ENCODE results near the gene TMEM132D.

The TMEM132D gene

DNA sequence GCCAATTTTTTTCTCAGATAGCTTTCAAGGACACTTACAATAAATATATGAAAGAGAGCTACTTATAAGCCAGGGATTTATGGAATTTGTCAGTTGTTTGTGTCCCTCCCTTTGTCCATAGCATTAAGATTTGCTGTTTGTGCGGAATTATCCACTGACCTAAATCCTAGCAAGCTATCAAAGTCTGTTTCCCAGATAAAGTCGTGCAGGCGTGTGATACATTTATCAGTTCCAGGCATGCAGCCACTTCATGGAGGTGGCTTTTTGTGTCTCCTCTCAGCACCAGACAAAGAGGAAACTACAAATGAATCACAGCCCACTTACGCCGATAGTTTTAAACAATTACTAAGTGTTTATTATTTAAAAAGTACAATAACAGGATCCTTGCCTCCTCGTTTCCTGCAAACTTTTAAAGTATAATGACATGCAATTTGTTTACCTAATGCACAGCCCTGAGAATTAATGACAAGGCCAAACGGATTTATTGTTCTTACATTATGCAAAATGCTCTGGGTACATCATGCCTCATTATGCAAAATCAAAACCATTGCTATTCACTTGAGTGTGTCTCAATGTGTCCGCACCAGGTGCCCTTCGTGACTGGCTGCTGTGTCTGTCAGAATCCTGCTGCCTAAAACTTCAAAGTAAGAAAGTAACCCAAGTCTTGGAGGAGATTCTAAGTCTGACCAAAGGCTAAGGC lies 627.3 kb downstream of the TMEM132D start:
- FAIRE-seq (no peak), DNase-seq (ENCODE audit: low spot score) (no peak)

DNA sequence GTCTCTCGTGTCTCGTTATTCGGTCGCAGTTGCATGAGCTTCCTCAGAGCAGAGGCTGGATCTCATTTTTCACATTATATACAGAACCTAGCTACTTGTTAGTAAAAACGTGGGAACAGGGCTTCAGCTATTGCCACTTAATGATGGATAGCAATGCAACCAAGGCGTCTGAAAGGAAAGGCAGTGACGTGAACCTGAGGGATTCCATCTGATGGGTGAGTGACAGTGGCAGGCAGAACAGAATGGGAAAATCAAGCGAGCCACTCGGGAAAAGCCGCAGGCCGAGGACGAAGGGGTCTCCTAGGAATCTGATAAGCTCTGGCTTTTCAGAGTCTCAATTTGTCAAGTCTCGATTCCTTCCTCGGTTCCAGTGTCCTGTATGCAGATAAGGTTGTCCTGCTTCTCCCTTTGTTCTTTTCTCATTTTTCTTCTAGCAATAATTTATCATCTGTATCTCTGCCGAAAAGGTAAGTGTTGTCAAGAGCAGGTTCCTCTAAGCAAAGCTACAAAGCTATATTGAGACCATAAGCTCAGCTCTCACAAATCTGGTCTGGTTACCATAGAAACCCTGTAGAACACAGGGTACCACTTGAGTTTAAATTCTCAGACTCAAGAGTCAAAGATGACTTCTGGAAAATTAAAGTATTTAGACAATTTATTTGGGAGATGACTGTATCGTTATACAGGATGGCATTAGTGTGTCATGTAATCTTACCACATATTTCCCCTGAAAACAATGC lies 633.9 kb downstream of the TMEM132D start:
- FAIRE-seq (no peak), DNase-seq (ENCODE audit: low spot score) (no peak)

DNA sequence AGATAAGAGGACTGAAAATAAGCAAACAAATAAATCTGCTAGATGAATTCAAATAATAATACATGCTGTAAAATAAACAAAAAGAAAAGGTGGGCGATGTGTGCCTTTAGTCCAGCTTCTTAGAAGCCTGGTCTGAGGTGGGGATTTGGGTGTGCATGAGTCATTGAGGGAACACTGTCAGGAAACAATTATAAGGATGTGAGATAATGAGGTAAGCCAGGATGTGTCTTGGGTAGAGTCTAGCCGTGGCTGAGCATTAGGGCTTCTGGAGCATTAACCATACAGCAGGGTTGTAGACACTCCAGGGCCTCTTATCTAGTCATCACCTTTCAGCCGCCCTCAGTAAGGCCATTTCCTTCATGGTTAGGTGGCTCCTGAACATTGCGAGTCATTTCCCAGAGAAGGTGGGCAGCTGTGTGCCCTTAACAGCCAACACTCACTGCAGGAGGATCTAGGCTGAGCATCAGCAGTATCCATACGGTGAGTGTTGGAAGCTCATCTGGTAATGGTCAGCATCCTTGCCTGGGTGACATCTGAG lies 645.0 kb downstream of the TMEM132D start:
- DNase-seq (ENCODE audit: low spot score) (peak; percentile 20), FAIRE-seq (peak; percentile 71)

DNA sequence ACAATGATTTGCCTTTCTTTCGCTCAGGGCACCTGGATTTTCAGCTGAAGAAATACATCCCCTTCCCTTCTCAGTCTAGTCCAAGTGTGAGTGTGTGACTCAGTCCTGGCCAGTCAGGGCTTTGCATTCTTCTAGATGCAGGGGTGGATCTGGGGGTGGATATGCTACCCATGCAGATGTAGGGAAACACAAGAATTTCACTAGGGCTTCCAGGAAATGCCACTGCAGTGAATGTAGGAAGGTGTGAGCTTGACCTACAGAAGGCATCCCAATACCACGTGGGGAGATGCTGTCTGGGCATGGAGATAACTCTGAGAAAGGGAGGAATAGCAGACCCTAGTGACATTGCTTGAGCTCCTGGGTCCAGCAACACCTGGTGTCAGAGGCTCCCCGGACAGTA lies 646.3 kb downstream of the TMEM132D start:
- FAIRE-seq (no peak), DNase-seq (ENCODE audit: low spot score) (peak; percentile 64)

DNA sequence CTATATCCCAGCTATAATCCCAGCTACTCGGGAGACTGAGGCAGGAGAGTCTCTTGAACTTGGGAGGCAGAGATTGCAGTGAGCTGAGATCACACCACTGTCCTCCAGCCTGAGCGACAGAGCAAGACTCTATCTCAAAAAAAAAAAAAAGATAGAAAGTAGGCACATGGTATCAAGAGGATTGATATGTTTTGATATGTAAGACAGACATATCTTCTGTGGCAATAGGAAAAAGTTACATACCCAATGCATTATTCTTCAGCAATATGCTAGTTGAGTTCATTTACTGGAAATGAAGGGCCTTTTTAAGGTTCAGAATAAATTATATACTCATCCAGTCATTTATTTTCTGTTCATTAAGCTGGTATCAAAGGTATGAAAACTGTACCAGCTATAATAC lies 657.2 kb downstream of the TMEM132D start:
- DNase-seq (ENCODE audit: low spot score) = no peak
- no peak for FAIRE-seq

DNA sequence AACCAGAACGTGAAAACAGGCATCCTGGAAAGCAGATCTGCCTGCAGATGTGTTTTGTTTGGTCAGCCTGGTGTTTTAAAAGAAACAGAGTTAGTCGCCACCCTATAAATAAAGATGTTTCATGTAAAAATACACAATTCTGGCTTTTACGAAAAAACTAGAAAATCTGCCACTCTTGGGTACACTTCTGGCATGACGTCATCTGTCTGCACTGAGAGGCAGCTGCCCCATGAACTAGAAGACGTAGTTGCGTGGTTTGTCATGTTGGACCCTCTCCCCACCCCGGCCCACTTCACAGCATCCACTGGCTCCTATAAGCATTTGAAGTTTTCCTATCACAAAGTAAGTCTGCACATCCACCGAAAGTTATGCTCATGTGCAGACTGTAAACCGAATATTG lies 658.1 kb downstream of the TMEM132D start:
- no peak for FAIRE-seq
- no peak for DNase-seq (ENCODE audit: low spot score)

DNA sequence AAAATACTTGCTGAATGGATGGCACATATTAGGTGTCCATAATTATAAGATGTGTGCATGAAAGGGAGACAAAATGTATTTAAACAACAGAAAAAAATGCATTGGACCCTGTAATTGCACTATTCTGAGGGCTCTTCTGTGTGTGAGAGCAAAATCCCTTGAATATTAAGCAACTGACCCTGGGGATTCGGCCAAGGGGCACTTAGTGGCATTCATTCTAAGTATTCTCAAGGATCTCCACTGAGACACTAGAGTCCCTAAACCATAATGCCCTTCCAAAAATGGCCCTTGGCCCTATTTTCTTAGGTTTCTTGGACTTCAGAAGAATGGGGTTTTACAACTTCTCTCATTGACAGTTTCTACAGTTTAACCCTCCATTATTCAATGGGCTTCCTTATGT lies 662.0 kb downstream of the TMEM132D start:
- FAIRE-seq = no peak
- no peak for DNase-seq (ENCODE audit: low spot score)

DNA sequence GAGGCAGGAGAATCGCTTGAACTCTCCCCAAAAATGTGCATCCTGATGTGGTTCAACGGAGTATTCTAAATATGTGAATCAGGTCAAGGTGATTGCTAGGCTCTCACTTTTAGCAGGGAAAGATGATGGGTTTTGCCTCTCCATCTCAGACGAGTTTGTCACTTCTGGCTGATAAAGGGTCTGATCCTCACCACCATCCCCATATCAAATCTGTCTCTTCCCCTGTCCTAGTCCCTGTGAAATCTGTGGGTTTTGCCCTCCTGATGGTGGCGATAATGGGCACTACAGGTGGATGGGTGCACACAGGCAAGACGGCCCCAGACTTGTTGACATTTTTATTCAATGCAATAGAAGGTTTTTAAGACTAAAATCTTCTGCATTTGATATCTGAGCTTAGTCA lies 665.9 kb downstream of the TMEM132D start:
- FAIRE-seq = no peak
- no peak for DNase-seq (ENCODE audit: low spot score)

DNA sequence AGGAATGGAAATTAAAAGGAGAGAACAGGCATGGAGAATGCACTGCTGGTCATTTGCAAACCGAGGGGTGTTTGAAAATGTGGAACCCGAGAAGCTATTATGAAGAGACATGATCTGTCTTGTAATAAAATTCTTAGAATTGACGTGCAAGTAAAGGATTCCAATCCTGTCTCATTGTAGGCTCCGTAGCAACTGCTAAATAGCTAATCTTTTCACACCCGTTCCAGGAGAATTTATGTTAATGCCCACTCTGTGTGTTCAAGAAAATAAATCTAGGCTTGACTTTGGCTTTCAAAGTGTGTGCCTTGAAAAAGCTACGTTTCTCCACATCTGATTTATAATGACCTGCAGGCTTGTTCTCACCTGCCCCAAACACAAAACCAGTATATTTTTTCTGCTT lies 669.6 kb downstream of the TMEM132D start:
- DNase-seq (ENCODE audit: low spot score) (no peak), FAIRE-seq (no peak)

DNA sequence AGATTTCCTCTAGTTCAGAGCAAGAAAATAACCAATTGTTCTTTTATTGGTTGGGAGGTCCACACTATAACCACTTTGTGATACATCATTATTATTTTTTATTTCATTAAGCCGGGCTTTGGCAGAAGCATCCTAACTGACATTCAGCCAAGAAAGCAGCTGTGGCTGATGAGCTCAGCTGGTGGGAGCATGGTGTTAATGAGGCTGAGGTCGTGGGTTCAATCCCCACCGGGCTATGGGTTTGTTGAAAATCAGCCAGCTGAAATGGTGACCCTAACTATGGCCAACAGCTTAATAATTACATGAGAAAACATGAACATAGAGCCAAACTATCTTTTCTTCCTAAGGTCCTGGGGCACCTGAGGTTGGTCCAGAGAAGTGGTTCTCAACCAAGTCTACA lies 672.3 kb downstream of the TMEM132D start:
- DNase-seq (ENCODE audit: low spot score) = no peak
- FAIRE-seq = no peak

DNA sequence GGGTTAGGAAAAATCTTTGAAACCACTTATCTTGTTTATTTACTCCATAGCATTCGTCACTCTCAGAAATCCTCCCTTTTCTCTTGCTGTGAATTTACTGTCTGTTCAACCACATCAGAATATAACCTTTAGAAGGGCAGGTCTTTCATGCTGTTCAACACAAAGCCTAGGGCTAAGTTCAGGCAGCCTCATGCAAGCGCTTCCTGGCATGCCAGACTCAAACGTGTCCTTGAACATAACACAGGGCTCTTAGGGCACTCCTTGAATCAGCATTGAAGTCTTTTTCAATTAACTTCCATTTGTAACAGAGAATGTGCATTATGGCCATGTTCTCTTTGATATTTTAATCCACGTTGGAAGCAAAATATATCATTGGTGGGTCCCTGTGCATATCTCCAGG lies 672.8 kb downstream of the TMEM132D start:
- FAIRE-seq = no peak

DNA sequence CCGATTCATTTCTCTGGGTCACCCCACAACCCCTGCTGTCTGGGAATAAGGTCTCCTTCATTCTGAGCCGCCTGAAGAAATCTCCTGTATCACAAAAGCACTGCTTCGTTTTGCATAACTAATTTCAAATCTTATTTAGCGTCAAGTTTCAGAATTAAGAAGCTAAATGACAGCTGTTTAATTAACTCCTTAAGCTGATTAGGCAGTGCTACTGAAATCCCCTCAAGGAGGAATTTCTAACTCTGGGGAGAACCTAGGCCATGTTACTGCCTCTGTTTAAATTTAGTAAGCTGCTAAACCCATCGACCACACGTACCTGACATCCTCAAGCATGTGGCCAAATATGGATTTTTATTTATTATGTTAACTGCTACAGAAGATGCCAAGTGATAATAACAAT lies 677.0 kb downstream of the TMEM132D start:
- FAIRE-seq = no peak

More for the DNA sequence above, 672.8 kb downstream of the TMEM132D start:
- no peak for DNase-seq (ENCODE audit: low spot score)

DNA sequence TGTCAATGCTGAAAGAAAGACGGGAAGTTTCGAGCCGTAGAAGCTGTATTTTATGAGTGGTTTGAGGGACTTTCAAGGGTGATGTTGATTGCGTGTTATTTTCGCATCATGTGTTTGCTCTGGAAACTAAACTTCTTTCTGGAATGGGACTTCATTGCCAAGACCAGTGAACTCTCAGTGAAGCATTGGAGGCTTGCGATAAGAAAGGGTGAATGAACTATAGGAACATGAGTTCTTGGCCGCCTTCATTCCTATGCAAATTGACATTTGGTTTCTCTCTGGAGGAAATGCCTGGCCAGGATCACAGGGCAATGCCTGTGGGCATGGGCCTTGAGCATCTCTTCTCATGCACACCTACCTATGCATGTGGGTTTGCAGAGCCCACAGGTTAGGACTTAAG lies 677.8 kb downstream of the TMEM132D start:
- no peak for DNase-seq (ENCODE audit: low spot score)
- FAIRE-seq = no peak

More for the DNA sequence above, 677.0 kb downstream of the TMEM132D start:
- no peak for DNase-seq (ENCODE audit: low spot score)

DNA sequence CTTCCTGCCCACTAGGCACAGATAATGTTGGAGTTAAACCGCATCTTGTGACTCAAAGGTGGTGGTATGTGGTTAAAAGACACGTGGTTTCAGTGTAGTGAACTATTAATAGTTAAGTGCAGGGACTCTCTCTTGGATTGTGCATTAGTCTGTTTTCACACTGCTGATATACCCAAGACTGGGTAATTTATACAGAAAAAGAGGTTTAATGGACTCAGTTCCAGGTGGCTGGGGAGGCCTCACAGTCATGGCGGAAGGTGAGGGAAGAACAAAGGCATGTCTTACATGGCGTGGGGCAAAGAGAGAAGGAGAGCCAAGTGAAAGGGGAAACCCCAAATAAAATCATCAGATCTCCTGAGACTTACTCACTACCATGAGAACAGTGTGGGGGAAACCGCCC lies 688.3 kb downstream of the TMEM132D start:
- no peak for FAIRE-seq
- DNase-seq (ENCODE audit: low spot score) = peak; percentile 24

DNA sequence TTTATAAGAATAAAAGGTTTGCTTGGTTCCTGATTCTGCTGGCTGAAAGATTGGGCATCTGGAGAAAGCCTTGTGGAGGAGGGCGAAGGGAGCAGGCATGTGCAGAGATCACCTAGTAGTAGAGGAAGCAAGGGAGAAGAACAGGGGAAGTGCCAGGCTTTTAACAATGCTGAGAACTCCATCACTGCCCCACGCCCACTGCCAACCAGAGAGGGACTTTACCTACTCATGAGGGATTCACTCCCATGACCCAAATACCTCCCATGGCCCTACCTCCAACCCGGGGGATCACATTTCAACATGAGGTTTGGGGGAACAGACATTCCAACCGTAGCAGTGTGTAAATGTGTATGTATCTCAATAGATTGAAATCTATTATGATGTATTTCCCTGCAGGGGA lies 690.3 kb downstream of the TMEM132D start:
- FAIRE-seq = no peak
- no peak for DNase-seq (ENCODE audit: low spot score)

DNA sequence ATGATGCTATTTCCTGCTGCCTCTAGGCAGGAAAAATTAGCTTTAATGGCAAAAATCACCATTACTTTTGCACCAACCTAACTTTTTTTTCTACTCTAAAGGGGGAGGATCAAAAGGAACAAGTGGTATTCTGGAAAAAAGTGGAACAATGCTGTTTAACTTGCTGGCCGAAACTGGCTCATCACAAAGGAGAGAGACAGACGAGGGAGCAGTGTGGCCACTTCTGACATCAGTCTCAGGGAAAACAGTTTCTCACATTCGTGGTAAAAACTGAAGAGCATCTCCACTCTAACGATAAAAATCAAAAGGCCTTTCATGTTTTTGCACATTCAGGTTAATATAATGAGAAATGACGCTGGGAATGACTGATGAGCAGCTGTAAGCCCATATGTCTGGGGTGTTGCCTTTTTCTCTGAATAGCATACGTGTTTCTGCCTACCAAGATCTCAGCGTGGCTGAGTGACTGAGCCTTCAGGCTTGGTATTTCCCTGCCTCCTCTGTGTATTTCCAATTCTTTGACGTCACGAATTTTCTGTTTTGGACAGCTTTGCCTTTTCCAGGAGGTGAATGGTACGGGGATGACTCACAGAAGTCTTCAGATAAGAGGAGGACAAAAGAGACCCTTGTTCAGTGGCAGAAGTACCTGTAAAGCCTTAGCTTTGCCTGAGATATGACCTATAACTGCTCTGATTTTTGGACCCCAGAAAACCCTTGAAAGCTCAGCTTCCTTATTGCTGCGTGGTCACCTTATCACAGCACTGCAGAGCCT lies 691.8 kb downstream of the TMEM132D start:
- DNase-seq (ENCODE audit: low spot score) = peak; percentile 66
- FAIRE-seq = no peak

DNA sequence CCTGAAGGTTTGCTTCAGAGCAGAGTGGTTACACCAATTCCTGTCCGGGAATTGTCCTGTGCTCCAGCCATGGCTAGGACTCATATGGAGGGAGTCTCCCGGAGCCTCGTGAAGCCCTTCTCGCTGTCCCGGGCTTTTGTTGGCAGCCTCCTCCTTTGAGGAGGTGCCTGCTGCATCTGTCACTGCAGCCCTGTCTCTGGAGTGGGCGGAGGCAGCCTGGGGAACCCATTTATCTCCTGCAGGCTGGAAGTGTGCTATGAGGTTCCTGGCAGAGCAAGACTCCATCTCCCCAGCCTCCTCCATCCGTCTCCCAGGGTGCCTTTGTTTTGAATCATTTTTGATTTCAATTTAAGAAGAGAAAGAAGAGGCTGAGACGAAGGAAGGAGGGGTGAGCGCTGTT lies 695.3 kb downstream of the TMEM132D start:
- no peak for FAIRE-seq

DNA sequence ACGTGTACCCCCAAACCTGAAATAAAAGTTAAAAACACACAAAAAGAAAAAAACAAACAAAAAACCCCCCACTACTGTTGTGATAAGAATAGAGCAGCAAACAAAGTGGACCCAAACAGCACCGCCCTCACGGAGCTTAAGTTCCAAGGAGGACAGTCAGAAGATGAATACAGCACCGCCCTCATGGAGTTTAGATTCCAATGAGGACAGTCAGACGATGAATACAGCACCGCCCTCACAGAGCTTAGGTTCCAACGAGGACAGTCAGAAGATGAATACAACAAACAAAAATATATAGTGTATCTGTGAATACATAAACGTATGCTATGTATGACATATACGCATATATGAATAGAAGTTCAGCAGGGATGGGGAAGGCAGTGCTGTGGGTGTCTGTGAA lies 696.7 kb downstream of the TMEM132D start:
- DNase-seq (ENCODE audit: low spot score) (no peak), FAIRE-seq (no peak)

More for the DNA sequence above, 695.3 kb downstream of the TMEM132D start:
- no peak for DNase-seq (ENCODE audit: low spot score)

DNA sequence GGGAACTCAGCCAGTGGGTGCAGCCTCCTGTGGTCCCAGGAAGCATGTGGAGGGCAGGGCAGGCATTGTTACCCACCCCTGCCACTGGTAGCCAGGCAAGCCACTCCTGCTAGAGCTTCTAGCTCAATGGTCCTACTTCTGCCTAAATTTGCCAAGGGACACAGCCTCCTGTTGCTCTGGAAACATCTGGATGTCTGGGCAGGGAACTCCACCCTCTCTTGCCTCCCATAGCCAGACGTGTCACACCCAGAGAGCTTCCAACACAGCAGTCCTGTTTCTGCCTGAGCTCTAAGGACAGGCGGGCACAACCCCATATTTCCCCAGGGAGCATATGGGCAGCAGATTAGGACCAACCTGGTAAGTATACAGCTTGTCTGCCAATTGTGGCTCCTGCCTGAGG lies 700.4 kb downstream of the TMEM132D start:
- DNase-seq (ENCODE audit: low spot score) (no peak), FAIRE-seq (no peak)

DNA sequence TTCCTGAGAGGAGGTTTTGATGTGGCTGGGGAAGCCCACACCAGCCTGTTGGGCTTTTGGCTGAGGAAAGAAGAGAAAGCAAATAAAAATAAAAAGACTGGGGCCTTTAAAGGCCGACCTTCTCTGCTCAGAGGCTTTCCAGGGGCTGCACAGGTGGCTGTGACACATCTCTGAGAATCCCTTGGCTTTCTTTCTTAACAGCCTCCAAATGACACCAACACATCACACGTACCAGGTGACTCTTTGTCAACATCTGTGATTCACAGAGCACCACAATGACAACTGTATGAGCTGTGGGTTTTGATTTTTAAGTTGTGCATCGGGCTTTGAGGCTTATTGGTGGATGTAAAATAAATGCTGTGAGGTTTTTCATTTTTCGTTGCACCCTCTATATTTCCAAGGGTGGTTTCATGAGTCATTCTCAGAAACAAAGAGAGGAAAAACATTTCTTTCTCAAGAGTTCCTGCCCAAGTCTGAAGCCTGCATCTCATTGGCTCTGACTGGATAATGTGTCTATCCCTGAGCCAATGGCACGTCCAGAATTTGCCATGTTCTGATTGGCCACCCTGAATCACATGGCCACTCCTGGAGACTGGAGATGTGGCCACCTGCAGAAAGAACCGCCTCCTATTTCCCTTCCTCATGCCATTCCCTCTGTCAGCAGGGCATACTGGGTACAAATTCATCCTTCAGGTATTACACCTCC lies 701.6 kb downstream of the TMEM132D start:
- no peak for FAIRE-seq
- peak; percentile 31 for DNase-seq (ENCODE audit: low spot score)

DNA sequence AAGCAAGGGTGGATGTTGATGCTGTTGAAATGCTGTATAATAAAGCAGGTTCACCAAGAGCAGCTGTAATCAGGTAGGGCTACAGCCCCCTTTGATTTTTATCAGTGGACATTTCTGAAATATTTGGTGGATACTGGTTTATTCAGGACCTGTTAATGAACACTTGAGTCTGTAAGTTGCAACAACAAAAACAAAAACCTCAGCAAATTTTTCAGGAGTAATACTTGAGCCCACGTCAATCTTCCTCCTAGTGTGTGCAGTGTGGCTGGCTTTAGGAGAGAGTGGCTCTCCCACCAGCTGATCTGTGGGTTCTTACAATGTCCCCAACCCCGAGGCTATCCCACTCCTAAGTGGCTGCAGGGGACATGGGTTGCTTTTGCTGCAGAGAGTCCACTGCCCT lies 702.8 kb downstream of the TMEM132D start:
- DNase-seq (ENCODE audit: low spot score) = no peak
- no peak for FAIRE-seq

All from urothelium cell line (cell line).